Activated CD4-positive, CD25-positive, alpha-beta regulatory T cell treated with anti-CD3 and anti-CD28 coated beads, Interleukin-2, amount 50 U/mL, for 24 hours (primary cell): ENCODE results near the gene BMPR1A.
"Not testable (repeated sequence)": the region's sequence is repeated elsewhere in the genome, so short reads cannot be mapped to it uniquely, and the experiment has no call there.

ENCODE experiments used
- ATAC-seq, 2 donors: fragments of 150-1000 bp; cut with Tn5 transposase; one replicate each; pipeline ENCODE4 v1.10.0; 2021; ENCODE audit warnings: mild to moderate bottlenecking in 1 of 2, moderate library complexity in 1 of 2

The BMPR1A gene

DNA sequence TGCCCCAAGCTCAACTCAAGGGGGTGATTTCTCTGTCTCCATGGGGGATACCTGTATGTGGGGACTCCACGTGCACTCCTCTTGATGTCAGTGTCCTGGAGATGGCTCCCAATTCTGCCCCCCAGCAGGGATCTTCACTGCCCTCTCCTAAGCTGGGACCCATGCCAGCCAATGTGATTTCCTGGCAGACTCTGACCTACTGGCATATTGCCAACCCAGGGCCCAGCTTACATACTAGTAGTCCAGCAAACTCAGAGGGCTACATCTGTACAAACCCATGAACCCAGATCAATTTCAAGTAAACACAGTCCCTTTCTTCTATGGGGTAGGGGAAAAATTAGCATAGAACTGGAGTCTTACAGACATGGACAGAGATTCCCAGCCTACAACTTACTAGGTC is 26.2 kb upstream of the BMPR1A start:
- ATAC-seq: no peak

DNA sequence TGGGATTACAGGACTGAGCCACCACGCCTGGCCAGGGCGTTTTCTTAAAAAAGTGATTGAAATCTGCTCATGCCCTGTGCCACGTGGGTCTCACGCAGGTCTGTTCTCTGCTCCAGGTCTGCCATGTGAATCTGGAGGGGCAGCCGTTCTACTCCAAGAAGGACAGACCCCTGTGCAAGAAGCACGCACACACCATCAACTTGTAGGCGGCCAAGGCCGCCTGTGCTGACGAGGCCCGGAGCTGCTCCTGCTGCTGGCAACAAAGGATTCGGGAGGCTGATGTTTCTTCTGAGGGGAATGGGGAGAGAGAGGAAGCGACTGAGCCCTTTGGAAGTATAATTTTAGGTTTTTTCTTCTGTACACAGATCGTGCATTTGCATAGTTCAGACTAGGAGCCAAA is 23.6 kb upstream of the BMPR1A start:
- no peak for ATAC-seq

DNA sequence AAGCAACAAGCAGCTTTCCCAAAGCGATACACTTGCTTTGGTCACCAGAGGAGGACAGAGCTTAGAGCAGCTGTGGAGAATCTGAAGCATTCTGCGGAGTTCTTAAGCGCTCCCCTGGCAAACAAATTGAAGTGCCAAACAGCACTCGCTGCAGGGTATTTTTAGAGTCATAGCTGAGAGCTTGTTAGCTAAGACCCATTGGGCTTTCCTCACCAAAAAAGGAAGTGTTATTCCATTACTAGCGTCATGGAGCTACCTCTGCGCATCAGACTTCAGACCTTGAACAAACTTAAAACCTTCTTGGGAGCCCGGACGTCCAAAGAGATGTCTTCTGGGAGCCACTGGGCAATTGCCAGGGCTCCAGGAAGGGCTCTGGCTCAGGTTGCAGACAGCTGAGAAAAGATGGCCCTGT is 23.2 kb upstream of the BMPR1A start:
- no peak for ATAC-seq

DNA sequence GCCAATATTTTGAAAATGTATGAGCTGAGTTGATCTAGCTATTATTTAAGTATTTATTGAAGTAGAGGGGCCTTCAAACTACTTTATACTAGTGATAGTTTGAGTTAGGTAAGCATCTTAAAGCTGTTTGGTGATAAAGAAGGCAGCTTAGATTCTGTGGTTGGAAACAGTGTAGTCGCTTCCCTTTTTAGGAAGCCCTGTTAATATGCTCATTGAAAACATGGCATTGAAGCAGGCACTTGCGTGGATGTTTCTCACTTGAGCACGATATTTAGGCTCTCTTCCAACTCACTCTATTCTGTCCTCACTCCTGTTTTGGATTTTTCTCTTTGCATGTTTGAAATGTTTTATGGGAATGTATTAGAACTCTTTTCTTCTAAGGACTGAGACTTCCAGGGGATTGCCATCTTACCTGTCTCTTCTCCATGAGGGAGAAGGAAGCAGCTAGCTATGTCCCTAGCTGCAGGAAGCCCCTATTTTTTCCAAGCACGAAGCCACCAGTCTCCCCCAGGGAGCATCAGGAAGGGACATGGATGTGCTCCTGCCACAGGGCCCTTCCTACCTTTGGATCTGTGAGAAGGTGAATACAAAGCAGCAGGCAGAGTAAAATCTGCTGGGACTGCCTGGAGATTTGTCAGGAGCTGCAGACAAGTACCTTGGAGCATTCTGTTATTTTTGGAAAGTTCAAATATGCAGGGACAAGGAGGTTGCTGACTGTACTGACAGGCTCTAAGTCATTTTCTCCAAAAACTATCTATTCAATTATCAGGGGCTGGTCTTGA is 22.0 kb upstream of the BMPR1A start:
- no peak for ATAC-seq

DNA sequence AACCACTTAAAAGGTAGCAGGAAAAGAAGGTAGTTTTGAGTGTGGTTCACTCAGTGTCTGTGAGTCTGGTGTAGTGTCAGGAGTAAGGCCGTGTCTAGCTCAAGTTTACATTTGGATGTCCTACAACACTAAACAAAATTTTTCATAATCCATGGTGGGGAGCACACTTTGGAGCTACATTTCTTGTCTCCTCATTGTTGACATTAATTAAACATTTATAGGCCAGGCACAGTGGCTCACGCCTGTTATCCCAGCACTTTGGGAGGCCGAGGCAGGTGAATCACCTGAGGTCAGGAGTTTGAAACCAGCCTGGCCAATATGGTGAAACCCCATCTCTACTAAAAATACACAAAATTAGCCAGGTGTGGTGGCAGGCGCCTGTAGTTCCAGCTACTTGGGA is 21.1 kb upstream of the BMPR1A start:
- ATAC-seq: not testable (repeated sequence)

DNA sequence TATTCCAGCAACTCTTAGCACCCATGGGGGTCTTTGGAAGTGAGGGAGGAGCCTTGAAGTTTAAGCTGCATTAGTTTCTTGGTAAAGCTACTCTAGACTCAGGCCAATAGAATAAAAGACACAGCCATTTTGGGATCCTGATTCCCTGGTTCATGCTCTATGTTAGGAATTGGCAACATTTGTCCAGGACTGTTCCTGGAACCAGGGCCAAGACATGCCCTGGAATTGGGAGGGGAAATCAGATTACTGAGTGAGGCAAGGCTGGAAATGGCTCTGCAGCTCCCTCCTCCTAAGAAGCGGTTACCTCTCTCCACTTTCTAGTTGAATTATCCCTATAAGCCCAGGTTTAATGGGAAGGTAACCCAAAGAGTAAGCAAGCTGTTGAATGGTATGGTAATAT is 14.2 kb upstream of the BMPR1A start:
- no peak for ATAC-seq

DNA sequence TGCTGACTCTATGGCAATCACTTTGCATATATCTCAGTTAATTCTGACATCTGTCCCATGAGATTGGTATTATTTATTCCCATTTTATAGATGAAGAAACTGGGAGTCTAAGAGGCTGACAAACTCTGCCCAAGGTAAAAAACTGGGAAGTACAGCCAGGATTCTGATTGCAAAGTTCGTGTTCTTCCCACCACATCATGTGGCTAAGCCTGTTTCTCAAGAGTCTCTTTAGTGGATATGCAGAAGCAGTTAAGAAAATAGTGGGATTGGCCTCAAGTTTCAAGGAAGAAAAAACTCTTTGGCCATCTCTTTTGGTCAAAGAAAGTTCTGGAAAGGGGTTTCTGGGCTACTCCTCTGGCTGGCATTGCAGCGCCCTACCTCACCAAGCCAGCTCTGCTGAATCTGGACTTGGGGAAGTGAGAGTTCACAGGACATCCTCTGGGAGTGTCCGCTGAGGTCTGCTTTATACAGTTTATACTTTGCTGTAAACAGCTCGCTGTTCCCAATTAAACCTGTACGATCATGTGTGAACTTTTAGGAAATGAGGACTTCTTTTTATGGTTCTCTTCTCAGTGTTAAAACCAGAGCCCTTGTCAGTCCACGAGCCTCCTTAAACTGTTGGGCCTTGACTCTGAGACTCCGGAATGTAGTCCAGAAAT is 12.2 kb upstream of the BMPR1A start:
- no peak for ATAC-seq

DNA sequence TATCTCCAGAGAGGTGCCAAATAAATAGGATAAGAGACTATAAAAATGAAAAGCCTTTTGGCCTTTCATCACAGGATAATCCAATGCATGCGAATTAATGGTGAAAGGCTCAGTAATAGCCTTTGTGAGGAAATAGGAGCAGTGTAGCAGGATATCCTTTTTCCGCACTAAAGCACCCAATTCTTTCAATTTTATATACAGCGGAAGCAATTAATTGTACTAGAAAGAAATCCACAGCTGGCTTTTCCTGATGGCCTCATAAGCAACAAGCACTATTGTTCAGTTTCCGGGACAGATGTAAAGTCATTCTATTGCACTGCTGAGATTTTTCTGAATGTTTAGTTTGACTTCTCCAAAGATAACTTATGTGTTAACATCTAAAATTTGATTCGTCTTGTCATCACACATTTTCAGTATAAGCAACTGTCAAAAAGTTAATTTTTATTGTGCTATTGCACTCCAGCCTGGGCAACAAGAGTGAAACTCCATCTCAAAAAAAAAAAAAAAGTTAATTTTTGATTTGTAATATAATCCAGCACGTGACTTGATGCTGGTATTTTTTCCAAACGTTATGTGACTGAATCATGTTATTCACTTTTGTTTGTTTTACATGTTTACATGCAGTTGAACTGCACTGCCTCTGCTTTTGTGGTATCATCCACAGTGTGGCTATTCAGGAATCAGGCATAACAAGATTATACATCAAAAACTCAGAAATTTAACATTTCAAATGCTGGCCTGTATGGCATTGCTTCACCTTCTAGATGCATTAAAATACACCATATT is 8.4 kb upstream of the BMPR1A start:
- ATAC-seq: no peak

DNA sequence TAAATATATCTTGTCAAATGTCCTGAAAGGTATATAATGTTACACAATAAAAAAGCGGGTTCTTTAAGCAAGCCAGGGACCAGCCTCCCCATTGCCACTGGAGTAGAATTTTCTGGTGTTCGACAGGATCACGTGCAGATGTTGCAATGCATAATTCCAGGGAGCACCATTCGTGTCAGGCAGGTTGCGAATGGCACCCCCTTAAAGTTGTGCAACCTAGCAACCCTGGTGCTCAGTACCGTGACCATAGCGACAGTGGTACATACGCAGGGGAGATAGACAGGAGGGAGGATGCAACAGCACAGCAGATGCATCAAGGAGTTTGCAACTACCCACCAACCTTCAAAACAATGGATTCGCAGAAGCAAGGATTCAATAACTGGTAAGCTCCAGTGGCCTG is 6.6 kb upstream of the BMPR1A start:
- ATAC-seq: no peak

DNA sequence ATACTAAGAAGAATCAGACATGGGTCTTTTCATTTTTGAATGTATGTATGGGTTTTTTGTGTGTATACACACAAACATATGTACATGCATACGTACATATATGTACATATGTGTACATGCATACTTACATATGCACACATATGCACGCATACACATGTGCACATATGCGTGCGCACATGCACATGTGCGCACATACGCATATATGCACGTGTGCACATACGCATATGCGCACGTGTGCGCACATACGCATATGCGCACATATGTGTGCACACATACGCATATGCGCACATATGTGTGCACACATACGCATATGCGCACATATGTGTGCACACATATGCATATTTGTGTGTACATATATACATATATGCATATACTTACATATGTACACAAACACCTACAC is 4.9 kb upstream of the BMPR1A start:
- ATAC-seq: no peak

DNA sequence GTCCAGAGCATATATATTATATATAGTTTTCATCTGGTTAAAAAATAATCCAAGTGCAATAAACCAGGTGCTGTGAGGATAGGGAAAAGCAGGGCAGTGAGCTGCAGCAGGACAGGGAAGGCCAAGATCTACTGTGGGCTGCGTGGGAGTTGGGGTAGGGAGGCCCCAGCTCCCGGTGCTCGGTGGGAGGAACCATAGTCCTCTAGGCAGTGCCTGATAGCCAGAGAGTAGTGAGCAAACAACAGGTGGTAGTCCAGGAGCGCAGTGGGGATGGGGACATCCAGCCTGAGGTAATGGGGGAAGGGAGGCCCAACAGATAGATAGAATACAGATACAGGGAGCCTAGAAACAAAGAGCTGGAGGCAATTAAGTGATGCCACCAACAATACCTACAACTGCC is 4.1 kb upstream of the BMPR1A start:
- no peak for ATAC-seq

DNA sequence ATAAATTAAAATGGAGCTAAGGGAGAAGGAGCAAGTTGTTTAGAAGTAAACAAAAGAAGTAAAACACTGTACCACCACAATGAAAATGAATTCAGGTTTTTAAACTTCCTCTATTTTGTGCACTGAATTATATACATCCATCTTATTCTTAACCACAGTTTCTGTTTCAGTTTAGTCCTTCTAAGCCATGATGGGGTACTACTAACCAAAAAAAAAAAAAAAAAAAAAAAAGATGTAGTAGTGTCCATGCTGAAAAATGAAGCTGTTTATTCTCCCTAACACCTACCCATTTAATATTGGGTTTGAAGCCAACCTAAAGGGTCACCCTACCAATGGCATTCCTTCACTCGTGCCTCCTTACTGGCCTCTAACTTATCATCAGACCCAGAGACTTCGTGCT is 3.4 kb upstream of the BMPR1A start:
- ATAC-seq: no peak

DNA sequence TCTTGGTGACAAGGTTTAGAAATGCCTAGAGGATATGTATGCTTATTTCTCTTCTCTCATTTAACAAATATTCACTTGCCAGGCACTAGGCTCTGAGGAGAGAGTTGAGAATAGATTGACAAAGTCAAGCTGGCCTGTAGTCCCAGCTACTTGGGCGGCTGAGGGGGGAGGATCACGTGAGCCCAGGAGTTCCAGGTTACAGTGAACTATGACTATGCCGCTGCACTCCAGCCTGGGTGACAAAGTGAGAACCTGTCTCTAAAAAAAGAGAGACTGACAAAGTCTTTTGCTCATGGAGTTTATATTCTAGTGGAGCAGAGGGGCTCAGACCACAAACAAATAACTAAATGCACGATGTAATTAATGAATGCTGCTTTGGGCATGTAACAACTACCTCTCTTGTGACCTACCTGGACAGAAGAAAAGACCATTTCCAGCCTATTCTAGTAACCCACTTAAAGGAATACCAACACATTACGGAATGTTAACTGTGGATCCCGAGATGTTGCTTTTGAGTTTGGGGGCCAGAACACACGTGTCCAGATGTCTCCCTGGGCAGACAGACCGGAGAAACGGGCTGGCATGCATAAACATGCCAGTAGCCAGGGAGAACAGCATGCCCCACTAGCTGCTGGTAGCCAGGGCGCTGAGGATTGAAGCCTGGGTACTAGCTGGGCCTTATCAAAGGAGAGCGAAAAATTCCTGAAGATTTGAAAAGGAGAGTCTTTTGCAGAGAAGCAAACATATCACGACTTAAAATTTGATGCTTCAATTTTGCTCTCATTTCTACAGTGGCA is 2.6 kb upstream of the BMPR1A start:
- no peak for ATAC-seq

DNA sequence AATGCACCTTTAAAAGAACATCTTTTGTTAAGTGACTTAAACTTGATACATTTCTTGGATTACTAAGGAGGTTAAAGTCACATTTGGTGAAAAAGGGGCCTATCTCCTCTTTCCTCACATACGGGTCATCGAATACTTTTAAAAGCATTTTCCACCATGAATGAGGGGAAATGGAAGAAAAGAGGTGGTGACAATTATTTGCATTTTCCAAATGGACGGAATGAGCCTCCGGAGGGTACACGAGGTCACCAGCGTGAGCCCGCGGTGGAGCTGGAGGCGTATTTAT is 1.0 kb upstream of the BMPR1A start:
- no peak for ATAC-seq

DNA sequence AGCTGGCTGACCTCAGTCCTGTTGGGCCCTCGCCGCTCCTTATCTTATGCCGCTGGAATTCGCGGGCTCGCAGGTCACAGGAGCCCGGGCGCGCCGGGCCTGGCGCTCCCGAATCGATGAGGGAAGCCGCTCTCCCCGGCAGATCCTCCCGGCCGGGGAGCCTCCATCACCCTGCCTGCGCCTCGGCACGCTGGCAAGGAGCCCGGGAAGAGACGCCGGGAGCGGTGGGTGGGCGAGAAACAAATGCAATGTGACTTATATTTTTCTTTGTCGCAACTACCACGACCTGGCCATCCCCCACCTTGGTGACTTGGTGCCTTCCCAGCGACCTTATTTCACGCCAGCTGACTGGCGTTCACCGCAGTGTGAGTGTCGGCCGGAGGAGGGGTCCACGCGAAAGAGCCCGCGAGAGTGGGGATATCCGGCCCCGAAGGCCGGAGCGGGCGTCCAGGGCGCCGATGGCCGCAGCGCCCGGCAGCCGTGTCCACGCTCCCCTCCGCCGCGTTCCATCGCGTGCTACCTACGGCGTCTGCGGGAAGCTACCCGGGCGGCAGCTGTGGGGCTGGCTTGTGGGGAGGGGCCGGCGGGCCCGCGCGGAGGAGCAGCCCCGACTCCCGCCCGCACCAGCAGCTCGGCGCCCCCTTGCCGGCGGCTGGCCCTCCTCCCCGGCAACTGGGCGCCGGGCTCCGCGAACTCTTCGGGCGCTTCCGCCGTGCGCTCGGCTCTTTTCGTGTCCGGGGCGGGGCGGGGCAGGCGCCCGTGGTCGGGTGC is 494 bp upstream of the BMPR1A start:
- ATAC-seq: peak; percentile 90 to 92

DNA sequence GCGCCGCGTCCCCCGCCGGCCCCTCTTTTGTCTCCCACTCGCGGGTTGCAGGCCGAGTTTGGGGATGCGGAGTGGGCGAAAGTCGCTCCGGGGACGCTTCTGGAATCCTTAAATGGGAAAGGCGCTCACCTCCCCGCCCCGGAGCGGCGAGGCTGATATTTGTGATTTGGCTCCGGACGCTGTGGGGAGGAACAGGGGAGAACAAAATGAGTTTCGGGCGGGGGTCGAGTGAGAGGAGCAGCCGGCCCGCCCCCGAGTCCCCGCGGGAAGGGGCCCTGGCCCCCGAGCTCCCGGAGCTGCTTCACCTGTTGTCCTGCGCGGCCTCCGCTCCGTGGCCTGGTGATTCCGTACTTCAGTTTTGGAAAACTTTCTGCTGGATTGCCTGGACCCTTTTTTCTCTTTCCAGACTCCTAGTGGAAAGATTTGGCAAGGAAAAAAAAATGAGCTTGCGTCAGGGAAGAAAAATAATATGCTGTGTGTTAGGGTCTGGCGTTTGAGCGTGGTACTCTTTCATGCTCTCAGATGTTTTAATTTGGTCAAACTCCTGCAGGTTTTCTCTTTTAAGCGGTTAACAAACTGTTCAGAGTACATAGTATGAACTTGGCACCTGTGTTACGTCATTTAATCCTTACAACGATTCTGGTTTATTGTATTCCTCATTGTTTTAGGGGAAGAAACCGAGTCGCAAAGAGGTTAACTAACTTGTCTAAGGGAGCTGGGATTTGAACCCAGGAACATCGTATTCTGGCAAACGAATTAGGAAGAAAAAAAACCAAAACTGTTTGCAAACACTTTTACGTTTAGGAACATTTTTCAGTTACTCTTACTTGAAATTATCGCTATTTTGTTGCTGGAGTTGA is 924 bp downstream of the BMPR1A start:
- ATAC-seq: no peak

DNA sequence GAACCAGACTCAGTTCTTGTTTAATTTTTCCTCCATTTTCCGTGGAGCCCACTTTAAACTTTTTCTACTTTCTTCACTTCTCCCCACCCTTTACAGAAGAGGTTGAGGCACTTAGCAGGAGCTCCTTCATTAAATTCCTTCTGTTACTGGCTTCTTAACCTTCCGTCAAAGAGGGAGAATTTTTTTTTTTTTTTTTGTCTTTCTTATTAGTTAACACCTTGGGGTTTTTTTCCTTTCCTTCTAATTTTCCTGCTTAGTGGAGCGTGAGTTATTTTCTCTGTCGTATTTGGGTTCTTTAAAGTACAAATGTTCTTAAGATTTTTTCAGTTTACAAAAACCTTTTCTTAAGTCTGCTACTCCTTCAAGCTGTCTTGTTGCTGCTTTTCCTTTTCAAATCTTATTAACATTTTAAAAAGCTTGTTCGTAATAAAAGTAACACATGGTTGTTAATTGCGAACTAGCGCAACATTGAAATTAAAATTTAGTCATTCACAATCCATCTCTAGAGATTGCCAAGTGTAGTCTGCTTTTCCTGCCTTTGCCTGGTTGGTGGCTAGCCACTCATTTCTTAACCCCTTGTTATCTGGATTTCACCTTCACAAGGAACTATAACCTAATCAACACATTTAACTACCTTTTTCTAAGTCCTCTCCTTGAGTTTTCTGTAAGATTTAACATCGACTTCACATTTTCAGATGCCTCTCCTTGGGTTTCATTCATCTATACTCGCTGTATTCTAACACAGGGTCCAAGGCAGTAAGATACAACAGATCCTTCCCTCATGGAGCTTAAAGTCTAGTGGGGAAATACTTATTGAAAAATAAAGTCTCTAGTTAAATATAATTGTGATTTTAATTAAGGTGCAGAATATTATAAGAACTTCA is 2.0 kb downstream of the BMPR1A start:
- no peak for ATAC-seq

DNA sequence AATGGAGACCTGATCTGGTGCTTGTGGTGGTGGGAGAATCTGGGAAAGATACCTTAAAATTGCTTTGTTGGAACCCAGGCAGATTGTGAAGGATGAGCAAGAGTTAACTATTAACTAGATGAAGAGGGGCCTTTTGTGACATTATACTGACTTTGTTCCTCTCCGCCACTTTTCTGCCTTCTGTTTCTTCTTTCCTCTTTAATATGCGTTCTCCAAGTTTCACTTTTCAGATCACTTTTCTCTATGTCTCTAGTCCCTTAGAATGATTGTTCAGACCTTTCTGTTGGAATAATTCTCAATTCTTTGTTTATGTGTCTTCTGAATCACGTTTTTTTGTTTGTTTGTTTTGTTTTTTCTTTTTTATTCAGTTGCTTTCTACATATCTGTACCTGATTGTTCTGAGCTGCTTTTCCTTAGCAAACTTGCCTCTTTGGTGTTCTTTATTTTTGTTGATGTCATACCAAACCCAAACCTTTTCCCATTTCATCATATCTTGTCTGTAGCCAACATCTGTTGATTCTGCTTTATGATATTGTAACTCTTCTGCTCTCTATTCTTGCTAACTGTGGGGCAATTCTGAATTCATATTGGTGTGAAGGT is 2.8 kb downstream of the BMPR1A start:
- no peak for ATAC-seq

DNA sequence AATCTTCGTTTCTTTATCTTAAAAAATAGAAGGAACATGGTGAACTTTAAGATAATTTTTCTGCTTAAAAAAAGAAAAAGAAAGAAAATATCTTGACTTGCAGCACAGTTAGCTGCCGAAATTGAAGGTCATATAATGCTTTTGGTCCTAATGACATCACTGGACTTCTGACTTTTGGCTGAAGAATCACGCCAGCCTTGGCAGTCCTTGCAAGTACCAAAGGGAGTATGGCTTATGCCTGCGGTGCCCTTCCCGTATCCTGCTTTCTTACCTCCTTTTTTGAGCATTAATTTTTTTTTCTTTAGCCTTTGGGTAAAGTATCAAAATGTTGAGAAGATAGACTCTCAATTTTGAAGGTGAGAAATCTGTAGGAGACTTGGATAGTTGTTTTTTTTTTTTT is 7.0 kb downstream of the BMPR1A start:
- ATAC-seq: no peak

DNA sequence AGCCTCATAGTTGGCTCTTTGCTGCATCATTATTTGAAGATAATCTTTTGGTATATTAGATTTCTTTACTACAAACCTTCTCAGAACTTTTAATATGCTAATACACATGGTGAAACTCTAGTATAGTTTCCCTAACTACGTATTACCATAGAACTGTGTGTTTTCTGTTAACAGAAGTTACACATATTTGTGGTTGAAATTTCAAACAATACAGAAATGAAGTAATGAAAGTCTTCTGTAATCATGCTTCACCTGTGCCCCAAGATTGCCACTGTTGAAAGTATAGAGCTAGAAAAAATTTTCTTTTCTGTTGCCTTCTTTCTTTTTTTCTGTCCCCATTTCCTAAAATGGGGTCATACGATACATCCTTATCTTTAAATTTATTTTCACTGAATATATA is 9.1 kb downstream of the BMPR1A start:
- ATAC-seq: no peak
